Lung (tissue), 16 donors: ENCODE data around the gene RPS6KA4. TPM values are rescaled to one million over a fixed set of nuclear protein-coding genes. Genes with fewer than 3 reads are reported as not detected.

Source experiments
- ATAC-seq: fragments of 200-7000 bp; cut with Tn5 transposase; one replicate; pipeline ENCODE4 v1.9.1; 2020; ENCODE audit warnings: moderate number of reproducible peaks; ENCODE audit not compliant: insufficient read depth, low FRiP score
- DNase-seq, 3 donors: peaks; one replicate each; pipeline ENCODE4 v3.0.0-alpha.2; 2013 to 2017
- H3K27ac ChIP-seq, 2 donors: one replicate each; pipeline ENCODE4 v1.5.1; 2013; ENCODE audit warnings: mild to moderate bottlenecking in 2 of 2, moderate library complexity in 2 of 2, control low read depth in 1 of 2, inconsistent platforms in 1 of 2, low read depth in 1 of 2, low read length in 1 of 2
- H3K27me3 ChIP-seq, 3 donors: one replicate each; pipeline ENCODE4 v1.5.1; 2013; ENCODE audit warnings: low read length in 2 of 3; ENCODE audit not compliant: control insufficient read depth in 3 of 3, insufficient read depth in 3 of 3
- H3K36me3 ChIP-seq, 4 donors: one replicate each; pipeline ENCODE4 v1.5.1; 2013; ENCODE audit warnings: low read length in 4 of 4, mild to moderate bottlenecking in 1 of 4, moderate library complexity in 1 of 4; ENCODE audit not compliant: control insufficient read depth in 4 of 4, insufficient read depth in 4 of 4
- H3K4me1 ChIP-seq, 5 donors: one replicate each; pipeline ENCODE4 v1.5.1; 2013; ENCODE audit warnings: low read length in 5 of 5, mild to moderate bottlenecking in 2 of 5, moderate library complexity in 1 of 5; ENCODE audit not compliant: control insufficient read depth in 5 of 5, insufficient read depth in 5 of 5
- H3K4me3 ChIP-seq: one replicate; pipeline ENCODE4 v1.5.1; 2013; ENCODE audit warnings: mild to moderate bottlenecking, control low read depth, moderate library complexity
- H3K9ac ChIP-seq, 2 donors: one replicate each; pipeline ENCODE4 v1.5.1; 2013; ENCODE audit warnings: low read length in 2 of 2, control low read depth in 1 of 2; ENCODE audit not compliant: insufficient read depth in 1 of 2
- H3K9me3 ChIP-seq, 4 donors: one replicate each; pipeline ENCODE4 v1.5.1; 2013; ENCODE audit warnings: low read length in 3 of 4, mild to moderate bottlenecking in 1 of 4, moderate library complexity in 1 of 4; ENCODE audit not compliant: control insufficient read depth in 4 of 4, insufficient read depth in 3 of 4
- CTCF ChIP-seq: IDR thresholded peaks from 2 replicates; pipeline ENCODE4 v1.5.1; 2012; ENCODE audit warnings: mild to moderate bottlenecking; ENCODE audit errors: control extremely low read depth, extremely low read depth
- WGBS, 2 donors: extraction: QIAGEN DNeasy Blood & Tissue Kit; methylation state at CpG; one replicate each; pipeline ENCODE4 v1.1.7; 2013; 5-methylcytosine and 5-hydroxymethylcytosine counted together
- long read RNA-seq, 5 donors: transcript quantifications; one replicate each; lab custom pipeline, GENCODE V29; 2026
- polyA plus RNA-seq, 2 donors: library from polyadenylated mRNA; stranded (reverse); fragments of 200-250 nt; gene quantifications; one replicate each; pipeline ENCODE4 v1.2.1, GENCODE V29; 2013
- total RNA-seq, 2 donors: library from RNA; depleted of rRNA in 1 of 2; stranded (reverse); fragments of >200 nt in 1 of 2; gene quantifications; one replicate each; pipeline ENCODE4 v1.2.1, GENCODE V29; 2014 to 2021
- donor health status: control.
- donor health status: control.
- donor health status: Bipolar disorder and iron deficiency.
- donor health status: healthy.
- donor health status: DM: yes; HTN: yes; CAD: no.

Gene RPS6KA4
- total RNA-seq: 10 to 100 TPM; 25.3 to 53.8 TPM
- 10 to 100 TPM; 30.0 to 40.9 TPM for polyA plus RNA-seq
- long read RNA-seq, donor 1, partial matches to known transcripts: 0 of 5 reads
- long read RNA-seq, donor 1, other reads (novel, unspliced or antisense): 0 of 5 reads
- long read RNA-seq, donor 2, partial matches to known transcripts: 0 of 2 reads
- long read RNA-seq, donor 2, other reads (novel, unspliced or antisense): 0 of 2 reads
- long read RNA-seq, donor 3: 0 reads
- long read RNA-seq, donor 4, partial matches to known transcripts: 0 of 1 reads
- long read RNA-seq, donor 4, other reads (novel, unspliced or antisense): 0 of 1 reads
- long read RNA-seq, donor 5, partial matches to known transcripts: 0 of 2 reads
- long read RNA-seq, donor 5, other reads (novel, unspliced or antisense): 0 of 2 reads

GRCh38 chr11:64358907-64359711 is at the start of gene RPS6KA4:
Gene RPS6KA4 (plus strand): TSS chr11:64359162. CDS start chr11:64359236, 74 bp downstream.
- peaks cover 0 to 23% (median 19%) of the 10 kb centered on the region in 5 donors for H3K4me1 ChIP-seq
- no peaks in the 10 kb centered on the region for H3K27me3 ChIP-seq
- ATAC-seq (peak; percentile 88), DNase-seq (peak; percentile 66 to 82 (median 68))
- TF ChIP-seq CTCF: no peak
- H3K36me3 ChIP-seq: peaks cover 5 to 34% (median 7%) of the 10 kb centered on the region in 4 donors
- peak within 1 kb of the TSS; percentile 86 for H3K4me3 ChIP-seq
- H3K9ac ChIP-seq: peak within 1 kb of the TSS; percentile 16 to 80
- H3K27ac ChIP-seq: peak within 1 kb of the TSS; percentile 68 to 93
- H3K9me3 ChIP-seq: no peaks in the 10 kb centered on the region
- 0 to 1% methylated on average over 68 to 70 of the region's 70 CpGs for WGBS, 2 donors

- Histone ChIP-seq H3K27me3 (no peaks in the 10 kb centered on the region), H3K36me3 (peaks cover 0 to 23% (median 6%) of the 10 kb centered on the region in 4 donors), H3K4me3 (no peak overlapping the region), H3K4me1 (peaks cover 0 to 6% (median 0%) of the 10 kb centered on the region in 5 donors), H3K9me3 (no peaks in the 10 kb centered on the region), H3K27ac (no peak overlapping the region), H3K9ac (no peak overlapping the region)
- 90 to 92% methylated on average over 10 of the region's 10 CpGs for WGBS, 2 donors
- no peak for TF ChIP-seq CTCF
- ATAC-seq (no peak), DNase-seq (no peak)
Observed at GRCh38 chr11:64312947-64313346, 46.0 kb upstream of the RPS6KA4 start.

GRCh38 chr11:64313491-64314145 is 45.3 kb upstream of the RPS6KA4 start:
- ATAC-seq (no peak), DNase-seq (no peak)
- Histone ChIP-seq H3K4me3 (no peak overlapping the region), H3K27me3 (no peaks in the 10 kb centered on the region), H3K9ac (peak overlapping the region in 1 of 2 donors; percentile 47), H3K36me3 (peaks cover 0 to 23% (median 6%) of the 10 kb centered on the region in 4 donors), H3K9me3 (no peaks in the 10 kb centered on the region), H3K27ac (peak overlapping the region in 1 of 2 donors; percentile 28), H3K4me1 (peaks cover 0 to 6% (median 0%) of the 10 kb centered on the region in 5 donors)
- TF ChIP-seq CTCF: no peak
- 76 to 85% methylated on average over 18 of the region's 18 CpGs for WGBS, 2 donors
